GM18507 (cell line): Measurements from ENCODE around the gene PHF21B.

ENCODE experiments used
- DNase-seq: peaks from one replicate; pipeline ENCODE4 v3.0.0; 2011; ENCODE audit warnings: low read depth; ENCODE audit not compliant: insufficient read length; ENCODE audit errors: extremely low spot score
- FAIRE-seq: peaks from 2 replicates; lab custom pipeline; 2011; peaks lifted over from hg19 to GRCh38; lab: Jason Lieb, UNC

Gene PHF21B

GRCh38 chr22:44942056-44942455 is 67.7 kb downstream of the PHF21B start:
- no peak for DNase-seq
- no peak for FAIRE-seq

GRCh38 chr22:44941207-44941606 is 68.6 kb downstream of the PHF21B start:
- no peak for DNase-seq
- no peak for FAIRE-seq

GRCh38 chr22:44940130-44940529 is 69.7 kb downstream of the PHF21B start:
- DNase-seq (no peak), FAIRE-seq (no peak)

- FAIRE-seq (no peak), DNase-seq (no peak)
These were observed 70.4 kb downstream of the PHF21B start for GRCh38 chr22:44939451-44939850.

- FAIRE-seq: no peak
- DNase-seq: no peak
These were observed 70.9 kb downstream of the PHF21B start for GRCh38 chr22:44938886-44939285.

- FAIRE-seq: no peak
- DNase-seq: no peak
These were observed 72.6 kb downstream of the PHF21B start for GRCh38 chr22:44937216-44937615.

- no peak for DNase-seq
- FAIRE-seq: no peak
These were observed 73.6 kb downstream of the PHF21B start for GRCh38 chr22:44936201-44936600.

GRCh38 chr22:44935724-44936123 is 74.1 kb downstream of the PHF21B start:
- FAIRE-seq (no peak), DNase-seq (no peak)

- DNase-seq (no peak), FAIRE-seq (no peak)
These were observed 75.4 kb downstream of the PHF21B start for GRCh38 chr22:44934454-44934735.

GRCh38 chr22:44933666-44934453 is 75.9 kb downstream of the PHF21B start:
- FAIRE-seq (no peak), DNase-seq (no peak)

GRCh38 chr22:44932493-44932892 is 77.3 kb downstream of the PHF21B start:
- no peak for FAIRE-seq

GRCh38 chr22:44931766-44932165 is 78.0 kb downstream of the PHF21B start:
- FAIRE-seq (no peak), DNase-seq (no peak)

More at GRCh38 chr22:44932493-44932892, 77.3 kb downstream of the PHF21B start:
- DNase-seq: no peak

- no peak for FAIRE-seq
- no peak for DNase-seq
These were observed 78.7 kb downstream of the PHF21B start for GRCh38 chr22:44931077-44931540.

GRCh38 chr22:44930711-44931035 is 79.1 kb downstream of the PHF21B start:
- DNase-seq: no peak
- FAIRE-seq: no peak

- no peak for FAIRE-seq
- no peak for DNase-seq
These were observed 79.6 kb downstream of the PHF21B start for GRCh38 chr22:44930016-44930710.

GRCh38 chr22:44929359-44930015 is 80.3 kb downstream of the PHF21B start:
- DNase-seq (no peak), FAIRE-seq (no peak)

- no peak for FAIRE-seq
These were observed 81.0 kb downstream of the PHF21B start for GRCh38 chr22:44928711-44929358.

GRCh38 chr22:44928136-44928463 is 81.7 kb downstream of the PHF21B start:
- FAIRE-seq (no peak), DNase-seq (no peak)

More at GRCh38 chr22:44928711-44929358, 81.0 kb downstream of the PHF21B start:
- DNase-seq: no peak

- FAIRE-seq: no peak
- no peak for DNase-seq
These were observed 82.2 kb downstream of the PHF21B start for GRCh38 chr22:44927463-44928135.
